ENCODE measurements around the gene RPL7A. TPM values are rescaled to one million over a fixed set of nuclear protein-coding genes. Genes with fewer than 3 reads are reported as not detected.
"Not testable (repeated sequence)": the region's sequence is repeated elsewhere in the genome, so short reads cannot be mapped to it uniquely, and the experiment has no call there.

Gene RPL7A
- total RNA-seq, 1 donor from 2014 or later: 2,501 TPM

GRCh38 chr9:133389025-133389557, 41.1 kb downstream of the RPL7A start:
- DNase-seq (ENCODE audit: low spot score): no peak

GRCh38 chr9:133389562-133389961, 41.5 kb downstream of the RPL7A start:
- DNase-seq (ENCODE audit: low spot score): no peak

- DNase-seq (ENCODE audit: low spot score): no peak
These were observed 42.7 kb downstream of the RPL7A start for GRCh38 chr9:133390713-133391112.

- not testable (repeated sequence) for DNase-seq (ENCODE audit: low spot score)
These were observed 43.4 kb downstream of the RPL7A start for GRCh38 chr9:133391449-133391848.

GRCh38 chr9:133392308-133392707, 44.3 kb downstream of the RPL7A start:
- DNase-seq (ENCODE audit: low spot score): not testable (repeated sequence)

- no peak for DNase-seq (ENCODE audit: low spot score)
These were observed 45.4 kb downstream of the RPL7A start for GRCh38 chr9:133393399-133393798.

DNA sequence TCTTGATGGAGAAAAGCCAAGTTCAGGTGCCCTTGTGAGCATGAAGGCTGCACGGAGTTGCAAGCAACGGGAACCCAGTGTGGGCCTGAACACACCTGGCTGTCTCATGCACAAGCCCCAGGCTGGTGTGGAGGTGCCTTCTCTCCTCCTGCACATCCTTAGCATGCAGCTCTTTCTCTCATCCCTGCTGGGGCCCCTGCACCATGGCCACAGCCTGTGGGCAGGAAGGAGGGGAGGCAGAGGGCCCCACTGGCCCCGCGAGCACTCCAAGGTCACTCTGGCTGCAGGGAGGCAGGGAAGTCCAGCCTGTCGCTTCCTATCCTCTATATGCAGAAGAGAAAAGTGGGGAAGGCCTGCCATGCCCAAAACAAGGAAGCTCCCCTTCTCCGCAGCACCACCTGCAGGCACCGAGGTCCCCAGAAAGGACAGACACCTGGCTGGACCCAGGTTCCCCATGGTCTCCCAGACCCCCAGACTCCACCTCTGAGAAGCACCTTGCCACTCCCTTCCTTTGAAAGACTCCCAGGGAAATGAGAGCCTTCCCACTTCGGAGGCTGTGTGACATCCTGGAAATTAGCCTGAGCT, 46.8 kb downstream of the RPL7A start:
- no peak for DNase-seq (ENCODE audit: low spot score)

- DNase-seq (ENCODE audit: low spot score): no peak
These were observed 48.9 kb downstream of the RPL7A start for GRCh38 chr9:133396952-133397351.

DNA sequence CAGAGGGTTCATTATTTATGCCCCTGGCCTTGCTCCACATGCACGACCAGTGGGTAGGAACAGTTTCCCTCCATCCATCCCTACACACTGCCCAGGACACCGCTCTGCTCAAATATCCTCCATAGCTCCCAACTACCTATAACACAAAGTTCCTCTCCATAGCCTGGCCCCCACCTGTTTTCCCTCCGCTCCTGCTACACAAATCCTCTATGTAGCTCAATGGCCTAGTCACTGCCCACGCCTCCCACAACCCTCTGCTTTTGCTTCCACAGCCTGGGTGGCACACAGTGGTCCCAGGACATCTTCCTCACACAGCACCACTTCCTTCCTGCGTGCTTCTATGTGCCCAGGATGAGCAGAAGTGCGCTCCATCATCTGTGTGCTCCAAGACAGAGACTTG, 49.4 kb downstream of the RPL7A start:
- DNase-seq (ENCODE audit: low spot score): no peak

DNA sequence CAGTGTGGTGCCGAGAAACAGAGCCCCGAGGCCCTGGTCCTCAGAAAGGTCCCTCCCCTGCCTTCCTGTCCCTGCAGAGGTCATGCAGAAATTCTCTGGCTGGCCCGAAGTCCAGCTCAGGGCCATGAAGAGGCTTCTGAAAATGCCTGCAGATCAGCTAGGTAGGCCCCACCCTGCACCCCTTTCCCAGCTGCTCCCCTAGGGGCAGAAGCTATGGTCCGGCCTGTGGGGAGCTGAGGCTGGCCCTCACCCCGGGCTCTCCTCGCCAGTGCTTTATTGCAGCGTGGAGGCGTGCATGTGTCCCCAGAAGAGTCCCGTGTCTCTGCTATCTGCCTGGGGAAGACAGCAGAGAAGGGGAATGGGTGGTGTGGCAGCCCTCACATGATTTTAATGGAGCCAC, 49.9 kb downstream of the RPL7A start:
- DNase-seq (ENCODE audit: low spot score): no peak

DNA sequence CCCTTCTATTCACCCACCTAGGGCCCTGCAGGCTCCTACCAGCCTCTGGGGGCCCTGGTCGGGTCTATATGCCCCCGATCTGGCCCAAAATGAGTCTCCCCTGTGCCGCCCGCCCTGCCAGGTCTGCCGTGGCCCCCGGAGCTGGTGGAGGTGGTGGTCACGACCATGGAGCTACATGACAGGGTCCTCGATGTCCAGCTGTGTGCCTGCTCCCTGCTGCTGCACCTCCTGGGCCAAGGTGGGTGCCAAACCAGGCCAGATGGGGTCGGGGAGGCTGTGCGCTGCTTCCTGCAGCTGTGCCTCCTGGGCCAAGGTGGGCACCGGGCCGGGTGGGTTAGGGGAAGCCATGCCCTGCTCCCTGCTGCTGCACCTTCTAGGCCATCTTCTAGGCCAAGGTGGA, 52.3 kb downstream of the RPL7A start:
- DNase-seq (ENCODE audit: low spot score): no peak

Other genes starting within 250 kb of the RPL7A start
- gene RALGDS, start 227.0 kb upstream of the RPL7A start, total RNA-seq: 57.9 TPM
- gene GBGT1, start 184.3 kb upstream of the RPL7A start, total RNA-seq: 17.2 TPM
- gene OBP2B, start 139.0 kb upstream of the RPL7A start, total RNA-seq: not detected
- gene ABO, start 73.0 kb upstream of the RPL7A start, total RNA-seq: 25.4 TPM
- gene SURF6, start 12.0 kb upstream of the RPL7A start, total RNA-seq: 19.6 TPM
- gene MED22, start 87 bp upstream of the RPL7A start, total RNA-seq: 31.2 TPM
- gene SURF1, start 8.3 kb downstream of the RPL7A start, total RNA-seq: 42.2 TPM
- gene SURF2, start 8.3 kb downstream of the RPL7A start, total RNA-seq: 26.0 TPM
- 128 TPM for gene SURF4, start 27.8 kb downstream of the RPL7A start, total RNA-seq
- gene STKLD1, start 28.1 kb downstream of the RPL7A start, total RNA-seq: 0.75 TPM
- gene REXO4, start 69.8 kb downstream of the RPL7A start, total RNA-seq: 19.5 TPM
- 3.5 TPM for gene ADAMTS13, start 74.1 kb downstream of the RPL7A start, total RNA-seq
- gene CACFD1, start 111.8 kb downstream of the RPL7A start, total RNA-seq: 24.9 TPM
- gene SLC2A6, start 130.9 kb downstream of the RPL7A start, total RNA-seq: 19.6 TPM
- not detected for gene MYMK, start 176.7 kb downstream of the RPL7A start, total RNA-seq
- 8.8 TPM for gene ADAMTSL2, start 186.5 kb downstream of the RPL7A start, total RNA-seq

Measured in ureter (tissue), 1 donor.